GM21423 (cell line): Measurements from ENCODE around the gene SLC35F5.
"Not testable (repeated sequence)": the region's sequence is repeated elsewhere in the genome, so short reads cannot be mapped to it uniquely, and the experiment has no call there.

Experiments
- ATAC-seq: cut with Tn5 transposase; IDR thresholded peaks from one replicate; pipeline ENCODE4 v1.9.1; 2021; ENCODE audit warnings: mild to moderate bottlenecking, moderate library complexity; ENCODE audit not compliant: unreplicated experiment

Gene SLC35F5, protein sequence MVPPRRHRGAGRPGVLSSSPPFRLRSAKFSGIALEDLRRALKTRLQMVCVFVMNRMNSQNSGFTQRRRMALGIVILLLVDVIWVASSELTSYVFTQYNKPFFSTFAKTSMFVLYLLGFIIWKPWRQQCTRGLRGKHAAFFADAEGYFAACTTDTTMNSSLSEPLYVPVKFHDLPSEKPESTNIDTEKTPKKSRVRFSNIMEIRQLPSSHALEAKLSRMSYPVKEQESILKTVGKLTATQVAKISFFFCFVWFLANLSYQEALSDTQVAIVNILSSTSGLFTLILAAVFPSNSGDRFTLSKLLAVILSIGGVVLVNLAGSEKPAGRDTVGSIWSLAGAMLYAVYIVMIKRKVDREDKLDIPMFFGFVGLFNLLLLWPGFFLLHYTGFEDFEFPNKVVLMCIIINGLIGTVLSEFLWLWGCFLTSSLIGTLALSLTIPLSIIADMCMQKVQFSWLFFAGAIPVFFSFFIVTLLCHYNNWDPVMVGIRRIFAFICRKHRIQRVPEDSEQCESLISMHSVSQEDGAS

GRCh38 chr2:113756355-113757137 lies at the start of gene SLC35F5:
TSS of gene SLC35F5 (minus strand) at chr2:113756642. CDS start at chr2:113756409, 233 bp downstream.
- peak; percentile 89 for ATAC-seq

GRCh38 chr2:113799375-113799774 lies 42.9 kb upstream of the SLC35F5 start:
- ATAC-seq, result no peak

DNA sequence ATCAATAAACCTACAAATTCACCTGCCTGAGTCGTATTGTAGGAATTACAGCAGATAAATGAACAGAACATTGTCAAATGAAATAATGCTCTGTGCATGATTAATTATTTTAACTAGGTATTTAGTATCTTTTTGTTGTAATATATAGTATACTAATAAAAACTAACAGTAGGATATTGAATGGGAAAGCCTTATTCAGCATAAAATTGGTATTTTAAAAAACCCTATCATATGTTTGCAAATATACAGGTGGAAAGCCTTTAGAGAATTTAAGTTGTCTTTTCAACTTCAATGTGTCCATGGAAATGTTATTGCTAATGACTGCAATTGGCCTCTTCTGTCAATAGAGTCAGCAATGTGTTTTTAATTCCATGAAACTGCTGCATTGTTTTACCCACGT lies 40.8 kb upstream of the SLC35F5 start:
- no peak for ATAC-seq

GRCh38 chr2:113796592-113797175 lies 40.2 kb upstream of the SLC35F5 start:
- no peak for ATAC-seq

GRCh38 chr2:113795405-113795920 lies 39.0 kb upstream of the SLC35F5 start:
- ATAC-seq, result no peak

- ATAC-seq, result peak; percentile 94
These were observed 35.5 kb upstream of the SLC35F5 start for GRCh38 chr2:113791697-113792590.

- ATAC-seq, result no peak
These were observed 28.6 kb upstream of the SLC35F5 start for GRCh38 chr2:113784823-113785744.

DNA sequence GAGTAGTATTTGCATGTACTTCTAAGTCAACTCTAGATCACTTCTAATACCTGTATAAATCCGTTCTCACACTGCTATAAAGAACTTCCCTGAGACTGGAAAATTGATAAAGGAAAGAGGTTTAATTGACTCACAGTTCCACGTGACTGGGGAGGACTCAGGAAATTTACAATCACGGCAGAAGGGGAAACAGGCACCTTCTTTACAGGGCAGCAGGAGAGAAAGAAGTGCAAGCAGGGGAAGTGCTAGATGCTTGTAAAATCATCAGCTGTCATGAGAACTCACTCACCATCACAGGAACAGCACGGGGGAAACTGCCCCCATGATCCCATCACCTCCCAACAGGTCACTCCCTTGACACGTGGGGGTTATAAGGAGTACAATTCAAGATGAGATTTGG lies 24.0 kb upstream of the SLC35F5 start:
- ATAC-seq, result no peak

- ATAC-seq, result no peak
These were observed 20.9 kb upstream of the SLC35F5 start for GRCh38 chr2:113777371-113777770.

DNA sequence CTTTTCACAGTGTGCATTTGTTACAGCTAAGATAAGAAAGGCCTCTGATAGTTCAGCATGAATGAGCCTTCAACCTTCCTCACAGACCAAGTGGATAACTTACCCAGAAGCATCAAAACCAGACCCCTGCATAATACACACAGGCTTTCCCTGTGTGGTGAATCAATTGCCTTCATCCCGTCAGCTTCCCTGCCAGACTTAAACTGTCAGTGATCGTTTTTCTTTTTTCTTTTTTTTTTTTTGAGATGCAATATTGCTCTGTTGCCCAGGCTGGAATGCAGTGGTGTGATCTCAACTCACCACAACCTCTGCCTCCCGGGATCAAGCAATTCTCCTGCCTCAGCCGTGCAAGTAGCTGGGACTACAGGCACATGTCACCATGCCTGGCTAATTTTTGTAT lies 20.5 kb upstream of the SLC35F5 start:
- no peak for ATAC-seq

GRCh38 chr2:113774616-113775015 lies 18.2 kb upstream of the SLC35F5 start:
- ATAC-seq, result not testable (repeated sequence)

- ATAC-seq, result no peak
These were observed 14.5 kb upstream of the SLC35F5 start for GRCh38 chr2:113770929-113771328.

GRCh38 chr2:113769555-113769954 lies 13.1 kb upstream of the SLC35F5 start:
- no peak for ATAC-seq

GRCh38 chr2:113768770-113769169 lies 12.3 kb upstream of the SLC35F5 start:
- no peak for ATAC-seq

- no peak for ATAC-seq
These were observed 11.5 kb upstream of the SLC35F5 start for GRCh38 chr2:113767811-113768460.

DNA sequence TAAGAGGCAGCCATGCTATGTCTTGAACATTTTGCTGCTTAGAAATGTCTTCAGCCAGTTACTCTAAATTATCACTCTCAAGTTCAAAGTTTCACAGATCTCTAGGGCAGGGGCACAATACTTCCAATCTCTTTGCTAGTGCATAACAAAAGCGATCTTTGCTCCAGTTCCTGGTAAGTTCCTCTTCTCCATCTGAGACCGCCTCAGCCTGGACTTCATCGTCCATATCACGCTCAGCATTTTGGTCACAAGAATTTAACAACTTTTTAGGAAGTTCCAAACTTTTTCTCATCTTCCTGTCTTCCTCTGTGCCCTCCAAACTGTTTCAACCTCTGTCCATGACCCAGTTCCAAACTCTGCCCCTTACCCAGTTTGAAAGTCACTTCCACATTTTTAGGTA lies 8.8 kb upstream of the SLC35F5 start:
- ATAC-seq, result no peak

GRCh38 chr2:113762377-113763118 lies 6.1 kb upstream of the SLC35F5 start:
- no peak for ATAC-seq

- no peak for ATAC-seq
These were observed 4.0 kb upstream of the SLC35F5 start for GRCh38 chr2:113760400-113760799.
